SW 1271 (cell line): ENCODE measurements around the gene SMAP2.
A peak's percentile ranks its signal among the peaks of the same experiment; 100 is the strongest.

Experiments used
- DNase-seq, 2 experiments: peaks; one replicate each; lab custom pipeline; 2025; lab: John Stamatoyannopoulos, UW

SMAP2 gene

GRCh38 chr1:40390857-40391256 lies 17.3 kb downstream of the SMAP2 start:
- no peak for DNase-seq

GRCh38 chr1:40391688-40392145 lies 18.2 kb downstream of the SMAP2 start:
- no peak for DNase-seq

GRCh38 chr1:40392221-40392620 lies 18.7 kb downstream of the SMAP2 start:
- no peak for DNase-seq

- DNase-seq: no peak
Observed at GRCh38 chr1:40393173-40393572, 19.6 kb downstream of the SMAP2 start.

- DNase-seq: no peak
Observed at GRCh38 chr1:40394491-40395172, 21.1 kb downstream of the SMAP2 start.

GRCh38 chr1:40395190-40396175 lies 22.0 kb downstream of the SMAP2 start:
- no peak for DNase-seq

GRCh38 chr1:40396420-40396819 lies 22.9 kb downstream of the SMAP2 start:
- no peak for DNase-seq

GRCh38 chr1:40397258-40397657 lies 23.7 kb downstream of the SMAP2 start:
- DNase-seq: no peak

GRCh38 chr1:40399984-40400704 lies 26.6 kb downstream of the SMAP2 start:
- no peak for DNase-seq

GRCh38 chr1:40401473-40402201 lies 28.1 kb downstream of the SMAP2 start:
- no peak for DNase-seq

- peak in 1 of 2 experiments; percentile 25 for DNase-seq
Observed at GRCh38 chr1:40404670-40405462, 31.3 kb downstream of the SMAP2 start.

GRCh38 chr1:40405812-40406211 lies 32.3 kb downstream of the SMAP2 start:
- no peak for DNase-seq

GRCh38 chr1:40407453-40407852 lies 33.9 kb downstream of the SMAP2 start:
- no peak for DNase-seq

- DNase-seq: no peak
Observed at GRCh38 chr1:40409467-40409866, 35.9 kb downstream of the SMAP2 start.

- DNase-seq: no peak
Observed at GRCh38 chr1:40411294-40411693, 37.8 kb downstream of the SMAP2 start.

GRCh38 chr1:40411843-40412242 lies 38.3 kb downstream of the SMAP2 start:
- no peak for DNase-seq

- no peak for DNase-seq
Observed at GRCh38 chr1:40413527-40414252, 40.2 kb downstream of the SMAP2 start.

- DNase-seq: no peak
Observed at GRCh38 chr1:40414331-40414730, 40.8 kb downstream of the SMAP2 start.

GRCh38 chr1:40416709-40417108 lies 43.2 kb downstream of the SMAP2 start:
- DNase-seq: no peak
